BLaER1 treated with 17β-estradiol and CSF1 and Interleukin-3, amounts not matched to agents 10 nM and 100 nM (cell line): ENCODE data around the gene ZCCHC10.
"Not testable (repeated sequence)": the region's sequence is repeated elsewhere in the genome, so short reads cannot be mapped to it uniquely, and the experiment has no call there.

Experiments
- H3K27ac ChIP-seq, 11 experiments: shearing (Covaris generic); formaldehyde crosslinking; 2 replicates each; pipeline ENCODE4 v1.8.1; 2022
- H3K27me3 ChIP-seq, 11 experiments: shearing (Covaris generic); formaldehyde crosslinking; 2 replicates each; pipeline ENCODE4 v1.8.1; 2022
- H3K36me3 ChIP-seq, 11 experiments: shearing (Covaris generic); formaldehyde crosslinking; 2 replicates each; pipeline ENCODE4 v1.8.1; 2022
- H3K4me1 ChIP-seq, 10 experiments: shearing (Covaris generic); formaldehyde crosslinking; 2 replicates each; pipeline ENCODE4 v1.8.1; 2022
- H3K4me2 ChIP-seq, 11 experiments: shearing (Covaris generic); formaldehyde crosslinking; 2 replicates each; pipeline ENCODE4 v1.8.1; 2022
- H3K4me3 ChIP-seq, 10 experiments: shearing (Covaris generic); formaldehyde crosslinking; 2 replicates each; pipeline ENCODE4 v1.8.1; 2022
- H3K9ac ChIP-seq, 11 experiments: shearing (Covaris generic); formaldehyde crosslinking; 2 replicates each; pipeline ENCODE4 v1.8.1; 2022
- H3K9me3 ChIP-seq, 11 experiments: shearing (Covaris generic); formaldehyde crosslinking; replicated peaks in 1 of 11; 2 replicates each; pipeline ENCODE4 v1.8.1; 2022
- H4K20me1 ChIP-seq, 11 experiments: shearing (Covaris generic); formaldehyde crosslinking; 2 replicates each; pipeline ENCODE4 v1.8.1; 2022
- Cebpa-rat ChIP-seq, 11 experiments: shearing (Covaris generic); IDR thresholded peaks; 2 replicates each; pipeline ENCODE4 v1.8.1; 2022

The ZCCHC10 gene

DNA sequence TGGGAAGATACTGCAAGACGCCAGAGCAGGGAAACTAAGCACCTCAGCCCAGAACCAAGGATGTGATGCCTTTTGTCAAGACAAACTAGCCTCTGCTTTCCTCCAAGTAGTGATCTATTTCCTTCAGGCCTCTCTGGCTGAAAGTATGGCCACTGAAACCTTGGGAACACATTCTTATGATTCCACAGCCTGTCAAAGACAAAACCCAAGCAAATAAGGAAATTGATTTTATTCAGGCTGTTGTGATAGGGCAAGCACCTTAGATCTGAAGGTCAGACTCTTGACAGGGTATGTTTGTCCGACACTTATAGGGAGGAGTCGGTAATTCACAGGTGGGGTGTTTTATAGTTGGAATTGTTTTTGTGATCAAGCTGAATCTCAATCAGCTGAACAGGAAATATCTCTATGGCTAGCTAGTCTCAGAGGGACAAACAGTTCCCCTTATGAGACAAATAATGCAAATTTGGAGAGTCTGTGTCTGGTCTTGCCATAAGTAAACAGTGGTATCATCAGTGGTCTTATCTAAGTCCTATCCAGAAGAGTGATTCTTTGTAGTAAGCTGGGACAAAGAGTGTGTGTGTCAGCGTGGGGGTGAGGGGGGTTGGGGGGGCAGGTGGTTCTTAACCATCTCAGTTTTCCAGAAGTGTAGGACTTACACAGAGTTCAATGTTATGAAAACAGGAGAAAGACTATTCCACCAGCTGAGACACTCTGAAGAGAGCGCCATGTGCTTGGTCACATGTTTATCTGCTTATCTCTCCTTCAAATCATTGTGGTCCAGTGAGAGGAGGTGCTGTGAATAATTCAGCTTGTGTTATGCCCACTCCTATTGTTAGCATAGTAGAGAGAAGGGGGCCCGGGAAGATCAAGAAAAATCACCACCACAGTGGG lies 6.7 kb upstream of the ZCCHC10 start:
- no peaks in the 10 kb centered on the region for H3K36me3 ChIP-seq
- no peaks in the 10 kb centered on the region for H3K27me3 ChIP-seq
- no peak overlapping the region for H3K4me3 ChIP-seq
- no peak for TF ChIP-seq Cebpa-rat (IDR thresholded peaks at IDR 0.05)
- peak overlapping the region; percentile 35 to 70 (median 60); a peak in 21 of 22 replicates for H3K4me2 ChIP-seq
- no peaks in the 10 kb centered on the region for H4K20me1 ChIP-seq
- no peaks in the 10 kb centered on the region for H3K9me3 ChIP-seq
- peak overlapping the region in 6 of 11 experiments; percentile 7 to 31 (median 12); a peak in 4 of 22 replicates for H3K9ac ChIP-seq
- H3K4me1 ChIP-seq = peaks cover 16 to 40% (median 21%) of the 10 kb centered on the region in 10 experiments
- H3K27ac ChIP-seq = peak overlapping the region in 10 of 11 experiments; percentile 1 to 46 (median 26); a peak in 16 of 22 replicates

DNA sequence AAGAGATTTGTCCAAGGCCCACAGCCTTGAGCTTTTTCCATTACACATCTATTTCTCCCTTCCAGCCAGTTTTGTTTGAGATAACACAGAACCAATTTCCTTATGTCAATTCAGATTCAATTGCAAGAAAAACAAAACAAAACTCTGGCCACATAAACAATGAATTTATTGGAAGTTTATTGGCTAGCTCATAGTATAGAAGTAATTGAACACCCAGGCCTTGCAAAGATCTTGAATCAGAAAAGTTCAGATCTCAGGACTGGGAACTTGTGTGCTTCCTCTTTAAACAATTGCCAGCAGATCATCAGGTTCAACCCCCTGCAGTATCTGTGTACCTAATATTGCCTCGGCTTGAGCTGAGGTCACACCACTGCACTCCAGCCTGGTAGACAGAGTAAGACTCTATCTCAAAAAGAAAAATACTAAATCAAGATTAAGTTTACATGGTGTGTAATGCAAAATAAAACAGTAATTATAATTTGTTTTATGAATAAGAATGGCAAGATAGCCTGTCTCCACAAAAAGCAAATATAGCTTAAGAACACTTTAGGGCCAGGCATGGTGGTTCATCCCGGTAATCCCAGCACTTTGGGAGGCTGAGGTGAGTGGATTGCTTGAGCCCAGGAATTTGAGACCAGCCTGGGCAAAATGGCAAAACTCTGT lies 4.1 kb upstream of the ZCCHC10 start:
- Histone ChIP-seq H3K36me3 (no peaks in the 10 kb centered on the region), H3K4me1 (peaks cover 19 to 37% (median 25%) of the 10 kb centered on the region in 10 experiments), H3K4me2 (no peak overlapping the region), H3K27me3 (no peaks in the 10 kb centered on the region), H3K4me3 (no peak overlapping the region), H4K20me1 (no peaks in the 10 kb centered on the region), H3K27ac (no peak overlapping the region), H3K9me3 (no peaks in the 10 kb centered on the region), H3K9ac (no peak overlapping the region)
- TF ChIP-seq Cebpa-rat (IDR thresholded peaks at IDR 0.05) = no peak

DNA sequence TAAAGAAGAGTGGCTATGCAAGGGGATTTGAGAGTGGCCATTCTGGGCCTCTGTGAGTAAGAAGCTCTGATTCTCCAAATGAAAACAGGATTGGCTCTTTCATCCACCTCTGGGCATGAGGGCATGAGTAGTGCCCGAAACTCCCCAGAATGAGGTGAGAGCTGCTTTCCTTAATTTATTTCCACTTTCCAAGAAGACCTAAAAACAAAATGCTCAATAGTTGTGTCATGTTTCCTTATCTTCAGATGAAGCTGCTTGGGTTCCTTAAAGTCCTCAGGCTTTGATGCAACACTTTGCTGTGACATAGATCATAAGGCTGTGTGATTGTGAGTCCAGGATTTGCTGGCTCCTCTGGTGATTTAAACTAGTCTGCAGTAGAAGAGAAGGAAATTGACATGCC lies 3.1 kb upstream of the ZCCHC10 start:
- no peak overlapping the region for H3K4me2 ChIP-seq
- no peak overlapping the region for H3K9ac ChIP-seq
- H3K4me3 ChIP-seq = no peak overlapping the region
- no peaks in the 10 kb centered on the region for H3K9me3 ChIP-seq
- peaks cover 0 to 3% (median under 1%) of the 10 kb centered on the region in 11 experiments; a peak in 6 of 22 replicates for H3K36me3 ChIP-seq
- H3K27ac ChIP-seq = no peak overlapping the region
- no peaks in the 10 kb centered on the region for H3K27me3 ChIP-seq
- peaks cover 0 to 8% (median 0%) of the 10 kb centered on the region in 11 experiments; a peak in 4 of 22 replicates for H4K20me1 ChIP-seq
- peaks cover 30 to 40% (median 34%) of the 10 kb centered on the region in 10 experiments for H3K4me1 ChIP-seq
- TF ChIP-seq Cebpa-rat (IDR thresholded peaks at IDR 0.05) = no peak

DNA sequence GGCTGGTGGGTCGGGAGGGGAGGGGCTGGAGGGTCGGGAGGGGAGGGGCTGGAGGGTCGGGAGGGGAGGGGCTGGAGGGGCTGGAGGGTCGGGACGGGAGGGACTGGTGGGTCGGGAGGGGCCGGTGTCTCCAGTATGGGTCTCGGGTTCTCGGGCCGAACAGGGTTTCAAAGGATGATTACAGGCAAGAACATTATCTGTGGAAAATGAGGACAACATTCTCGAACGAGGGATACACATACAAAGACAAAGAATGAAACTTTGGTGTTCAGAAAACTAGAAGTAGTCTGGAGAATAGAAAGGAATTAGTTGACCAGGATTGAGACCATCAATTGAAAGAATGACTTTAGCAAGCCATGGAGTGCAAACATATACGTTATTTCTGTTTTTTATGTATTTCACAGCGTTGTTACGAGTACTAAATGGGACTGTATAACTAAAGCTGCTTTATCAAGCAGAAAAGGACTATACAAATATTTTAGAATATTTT lies 360 bp upstream of the ZCCHC10 start:
- peak overlapping the region in 8 of 11 experiments; percentile 63 to 98 (median 96); a peak in 17 of 22 replicates for H3K27ac ChIP-seq
- peaks cover 15 to 23% (median 18%) of the 10 kb centered on the region in 10 experiments for H3K4me1 ChIP-seq
- H3K27me3 ChIP-seq = no peaks in the 10 kb centered on the region
- peak overlapping the region; percentile 60 to 95 (median 83) for H3K4me3 ChIP-seq
- no peaks in the 10 kb centered on the region for H3K9me3 ChIP-seq
- peaks cover 13 to 30% (median 26%) of the 10 kb centered on the region in 11 experiments for H3K36me3 ChIP-seq
- peak overlapping the region; percentile 43 to 74 (median 58) for H3K4me2 ChIP-seq
- no peak for TF ChIP-seq Cebpa-rat (IDR thresholded peaks at IDR 0.05)
- peaks cover 0 to 31% (median 5%) of the 10 kb centered on the region in 11 experiments; a peak in 10 of 22 replicates for H4K20me1 ChIP-seq
- peak overlapping the region in 10 of 11 experiments; percentile 59 to 98 (median 96); a peak in 20 of 22 replicates for H3K9ac ChIP-seq

DNA sequence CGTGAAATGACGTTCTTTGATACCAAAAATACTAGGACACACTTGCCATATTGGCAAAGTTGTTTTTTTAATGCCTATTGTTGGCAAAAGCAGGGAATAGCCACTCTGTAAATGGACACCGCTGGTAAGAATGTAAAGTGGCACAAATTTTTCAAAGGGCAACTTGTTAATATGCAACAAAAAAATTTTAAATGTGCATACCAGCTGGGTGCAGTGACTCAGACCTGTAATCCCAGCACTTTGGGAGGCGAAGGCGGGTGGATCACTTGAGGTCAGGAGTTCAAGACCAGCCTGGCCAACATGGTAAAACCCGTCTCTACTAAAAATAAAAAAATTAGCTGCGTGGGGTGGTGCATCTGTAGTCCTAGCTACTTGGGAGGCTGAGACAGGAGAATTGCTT lies 6.9 kb downstream of the ZCCHC10 start:
- Histone ChIP-seq H3K36me3 (peaks cover 66 to 100% (median 92%) of the 10 kb centered on the region in 11 experiments), H4K20me1 (peaks cover 0 to 95% (median 38%) of the 10 kb centered on the region in 11 experiments; a peak in 14 of 22 replicates)
- not testable (repeated sequence) for H3K27ac ChIP-seq, H3K27me3 ChIP-seq, H3K4me2 ChIP-seq, H3K9ac ChIP-seq, H3K4me3 ChIP-seq, H3K9me3 ChIP-seq, H3K4me1 ChIP-seq

DNA sequence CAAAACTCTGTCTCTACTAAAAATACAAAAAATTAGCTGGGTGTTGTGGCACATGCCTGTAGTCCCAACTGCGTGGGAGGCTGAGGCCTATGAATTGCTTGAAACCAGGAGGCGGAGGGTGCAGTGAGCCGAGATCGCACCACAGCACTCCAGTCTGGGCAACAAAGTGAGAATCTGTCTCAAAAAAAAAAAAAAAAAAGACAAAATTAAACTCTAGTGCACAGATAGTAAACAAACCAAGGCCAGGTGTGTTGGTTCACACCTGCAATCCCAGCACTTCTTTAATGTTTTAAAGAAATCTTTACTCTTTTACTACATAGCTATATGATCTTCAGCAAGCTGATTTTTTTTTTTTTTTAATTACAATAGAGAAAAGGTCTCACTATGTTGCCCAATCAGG lies 8.4 kb downstream of the ZCCHC10 start:
- H3K9ac ChIP-seq = no peak overlapping the region
- no peaks in the 10 kb centered on the region for H3K4me1 ChIP-seq
- no peak overlapping the region for H3K4me2 ChIP-seq
- no peak for TF ChIP-seq Cebpa-rat (IDR thresholded peaks at IDR 0.05)
- peaks cover 0 to 7% (median 0%) of the 10 kb centered on the region in 11 experiments; a peak in 3 of 22 replicates for H3K9me3 ChIP-seq
- H3K36me3 ChIP-seq = peaks cover 69 to 100% (median 87%) of the 10 kb centered on the region in 11 experiments
- H3K27me3 ChIP-seq = no peaks in the 10 kb centered on the region
- H3K4me3 ChIP-seq = no peak overlapping the region
- no peak overlapping the region for H3K27ac ChIP-seq
- peaks cover 0 to 89% (median 36%) of the 10 kb centered on the region in 11 experiments; a peak in 13 of 22 replicates for H4K20me1 ChIP-seq

DNA sequence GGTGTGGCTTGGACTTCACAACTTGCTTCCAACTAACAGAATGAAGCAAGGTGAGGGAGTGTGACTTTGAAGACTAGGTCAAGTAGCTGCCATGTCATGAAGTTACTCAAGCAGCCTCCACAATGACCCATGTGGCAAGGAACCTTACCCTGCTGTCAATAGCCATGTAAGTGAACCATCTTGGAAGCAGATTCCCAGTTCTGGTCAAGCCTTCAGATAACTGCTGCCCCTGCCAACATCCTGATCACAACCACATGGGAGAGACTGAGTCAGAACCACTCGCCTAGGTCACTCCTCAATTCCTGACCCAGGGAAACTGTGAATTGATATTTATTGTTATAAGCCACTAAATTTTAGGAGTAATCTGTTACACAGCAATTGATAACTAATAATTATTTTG lies 10.9 kb downstream of the ZCCHC10 start:
- peaks cover 0 to 67% (median 27%) of the 10 kb centered on the region in 11 experiments; a peak in 13 of 22 replicates for H4K20me1 ChIP-seq
- TF ChIP-seq Cebpa-rat (IDR thresholded peaks at IDR 0.05) = no peak
- no peak overlapping the region for H3K27ac ChIP-seq

DNA sequence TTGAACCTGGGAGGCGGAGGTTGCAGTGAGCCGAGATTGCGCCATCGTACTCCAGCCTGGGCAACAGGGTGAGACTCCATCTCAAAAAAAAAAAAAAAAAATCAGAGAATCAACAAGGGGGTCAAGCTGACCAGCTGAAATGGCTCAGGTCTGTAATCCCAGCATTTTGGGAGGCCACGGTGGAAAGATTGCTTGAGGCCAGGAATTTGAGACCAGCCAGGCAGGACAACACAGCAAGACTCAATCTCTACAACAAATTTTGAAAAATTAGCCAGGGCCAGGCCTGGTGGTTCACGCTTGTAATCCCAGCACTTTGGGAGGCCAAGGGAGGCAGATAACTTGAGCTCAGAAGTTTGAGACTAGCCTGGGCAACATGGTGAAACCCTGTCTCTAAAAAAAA lies 17.9 kb downstream of the ZCCHC10 start:
- not testable (repeated sequence) for H3K27ac ChIP-seq, H3K4me2 ChIP-seq, H3K4me1 ChIP-seq, H3K4me3 ChIP-seq, H3K27me3 ChIP-seq, H3K9ac ChIP-seq
- H3K9me3 ChIP-seq = peaks cover 0 to 42% (median 33%) of the 10 kb centered on the region in 11 experiments; a peak in 18 of 22 replicates
- H4K20me1 ChIP-seq = peaks cover 0 to 13% (median 0%) of the 10 kb centered on the region in 11 experiments; a peak in 6 of 22 replicates
- H3K36me3 ChIP-seq = peaks cover 61 to 98% (median 88%) of the 10 kb centered on the region in 11 experiments

More for the DNA sequence above, 10.9 kb downstream of the ZCCHC10 start:
- no peak overlapping the region for H3K9ac ChIP-seq
- peaks cover 69 to 100% (median 85%) of the 10 kb centered on the region in 11 experiments for H3K36me3 ChIP-seq
- H3K27me3 ChIP-seq = no peaks in the 10 kb centered on the region
- H3K4me2 ChIP-seq = no peak overlapping the region
- no peaks in the 10 kb centered on the region for H3K4me1 ChIP-seq
- H3K4me3 ChIP-seq = no peak overlapping the region
- peaks cover 0 to 18% (median 14%) of the 10 kb centered on the region in 11 experiments; a peak in 15 of 22 replicates for H3K9me3 ChIP-seq

DNA sequence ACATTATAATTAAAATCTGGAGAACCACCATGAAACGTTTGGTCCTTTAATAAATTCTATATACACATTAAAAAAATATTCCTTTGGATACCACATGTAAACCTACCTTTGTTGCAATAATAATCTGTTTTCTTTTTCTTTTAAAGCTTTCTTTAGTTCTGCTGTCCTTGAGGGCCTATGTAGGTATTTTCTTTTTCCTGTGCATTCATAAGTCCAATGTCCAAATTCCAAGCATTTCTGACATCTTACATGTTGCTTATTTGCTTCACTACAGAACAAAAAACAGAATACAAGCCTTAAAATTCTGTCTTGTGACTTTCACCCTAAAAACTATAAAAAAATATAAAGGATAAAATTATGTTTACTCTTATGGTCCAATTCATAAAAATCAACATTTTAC lies 19.7 kb downstream of the ZCCHC10 start:
- H3K27me3 ChIP-seq = no peaks in the 10 kb centered on the region
- no peak overlapping the region for H3K4me3 ChIP-seq
- H3K9me3 ChIP-seq = peaks cover 0 to 32% (median 25%) of the 10 kb centered on the region in 11 experiments; a peak in 18 of 22 replicates
- peaks cover 73 to 98% (median 94%) of the 10 kb centered on the region in 11 experiments for H3K36me3 ChIP-seq
- H3K27ac ChIP-seq = no peak overlapping the region
- H3K4me2 ChIP-seq = no peak overlapping the region
- TF ChIP-seq Cebpa-rat (IDR thresholded peaks at IDR 0.05) = no peak
- peaks cover 0 to 8% (median 0%) of the 10 kb centered on the region in 11 experiments; a peak in 3 of 22 replicates for H4K20me1 ChIP-seq
- H3K4me1 ChIP-seq = no peaks in the 10 kb centered on the region
- H3K9ac ChIP-seq = no peak overlapping the region
